ENCODE measurements around the gene USP9Y.

Gene USP9Y

GRCh38 chrY:12793999-12794398 is 93.0 kb downstream of the USP9Y start:
- DNase-seq (ENCODE audit: low read depth) = no peak

GRCh38 chrY:12808046-12808445 is 107.0 kb downstream of the USP9Y start:
- DNase-seq (ENCODE audit: low read depth) = no peak

GRCh38 chrY:12809034-12809433 is 108.0 kb downstream of the USP9Y start:
- peak; percentile 9 for DNase-seq (ENCODE audit: low read depth)

GRCh38 chrY:12823408-12823807 is 122.4 kb downstream of the USP9Y start:
- DNase-seq (ENCODE audit: low read depth) = no peak

- peak; percentile 9 for DNase-seq (ENCODE audit: low read depth)
Observed at GRCh38 chrY:12826791-12827190, 125.8 kb downstream of the USP9Y start.

- DNase-seq (ENCODE audit: low read depth) = no peak
Observed at GRCh38 chrY:12833284-12833683, 132.3 kb downstream of the USP9Y start.

GRCh38 chrY:12837550-12837949 is 136.5 kb downstream of the USP9Y start:
- DNase-seq (ENCODE audit: low read depth) = no peak

- DNase-seq (ENCODE audit: low read depth) = no peak
Observed at GRCh38 chrY:12841368-12841767, 140.3 kb downstream of the USP9Y start.

GRCh38 chrY:12846793-12847192 is 145.8 kb downstream of the USP9Y start:
- DNase-seq (ENCODE audit: low read depth) = no peak

GRCh38 chrY:12855791-12856275 is 154.8 kb downstream of the USP9Y start:
- no peak for DNase-seq (ENCODE audit: low read depth)

GRCh38 chrY:12867960-12868359 is 166.9 kb downstream of the USP9Y start:
- no peak for DNase-seq (ENCODE audit: low read depth)

- no peak for DNase-seq (ENCODE audit: low read depth)
Observed at GRCh38 chrY:12896973-12897372, 195.9 kb downstream of the USP9Y start.

GRCh38 chrY:12898604-12899003 is 197.6 kb downstream of the USP9Y start:
- DNase-seq (ENCODE audit: low read depth) = no peak

GRCh38 chrY:12904618-12905516 is 203.8 kb downstream of the USP9Y start, which contains the start of gene DDX3Y:
DDX3Y (plus strand) TSS chrY:12904868; CDS start chrY:12904937, 69 bp downstream.
- DNase-seq (ENCODE audit: low read depth) = peak; percentile 72

GRCh38 chrY:12905517-12905872 is 204.5 kb downstream of the USP9Y start:
- no peak for DNase-seq (ENCODE audit: low read depth)

- DNase-seq (ENCODE audit: low read depth) = peak; percentile 9
Observed at GRCh38 chrY:12905895-12906294, 204.9 kb downstream of the USP9Y start.
